GM12801 (cell line): Measurements from ENCODE around the gene IGFBP2.

Experiments used
- TF ChIP-seq, protein P1 (sequence below): IDR thresholded peaks from one replicate; pipeline ENCODE4 v1.5.1; 2011; ENCODE audit warnings: control low read depth; ENCODE audit not compliant: insufficient read length; ENCODE audit errors: extremely low read depth

IGFBP2 gene

DNA sequence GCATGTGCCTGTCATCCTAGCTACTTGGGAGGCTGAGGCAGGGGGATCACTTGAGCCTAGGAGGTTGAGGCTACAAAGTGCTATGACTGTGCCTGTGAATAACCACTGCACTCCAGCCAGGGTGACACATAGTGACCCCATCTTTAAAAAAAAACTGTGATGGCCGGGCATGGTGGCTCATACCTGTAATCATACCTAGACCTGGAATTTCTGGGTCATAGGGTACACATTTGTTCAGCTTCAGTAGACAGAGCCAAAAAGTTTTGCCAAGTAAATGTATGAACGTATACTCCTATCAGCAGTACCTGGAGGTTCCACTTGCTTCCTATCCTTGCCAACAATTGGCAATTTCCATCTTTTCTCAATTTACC, 6.4 kb upstream of the IGFBP2 start:
- TF ChIP-seq, protein P1, sequence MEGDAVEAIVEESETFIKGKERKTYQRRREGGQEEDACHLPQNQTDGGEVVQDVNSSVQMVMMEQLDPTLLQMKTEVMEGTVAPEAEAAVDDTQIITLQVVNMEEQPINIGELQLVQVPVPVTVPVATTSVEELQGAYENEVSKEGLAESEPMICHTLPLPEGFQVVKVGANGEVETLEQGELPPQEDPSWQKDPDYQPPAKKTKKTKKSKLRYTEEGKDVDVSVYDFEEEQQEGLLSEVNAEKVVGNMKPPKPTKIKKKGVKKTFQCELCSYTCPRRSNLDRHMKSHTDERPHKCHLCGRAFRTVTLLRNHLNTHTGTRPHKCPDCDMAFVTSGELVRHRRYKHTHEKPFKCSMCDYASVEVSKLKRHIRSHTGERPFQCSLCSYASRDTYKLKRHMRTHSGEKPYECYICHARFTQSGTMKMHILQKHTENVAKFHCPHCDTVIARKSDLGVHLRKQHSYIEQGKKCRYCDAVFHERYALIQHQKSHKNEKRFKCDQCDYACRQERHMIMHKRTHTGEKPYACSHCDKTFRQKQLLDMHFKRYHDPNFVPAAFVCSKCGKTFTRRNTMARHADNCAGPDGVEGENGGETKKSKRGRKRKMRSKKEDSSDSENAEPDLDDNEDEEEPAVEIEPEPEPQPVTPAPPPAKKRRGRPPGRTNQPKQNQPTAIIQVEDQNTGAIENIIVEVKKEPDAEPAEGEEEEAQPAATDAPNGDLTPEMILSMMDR: no peak

DNA sequence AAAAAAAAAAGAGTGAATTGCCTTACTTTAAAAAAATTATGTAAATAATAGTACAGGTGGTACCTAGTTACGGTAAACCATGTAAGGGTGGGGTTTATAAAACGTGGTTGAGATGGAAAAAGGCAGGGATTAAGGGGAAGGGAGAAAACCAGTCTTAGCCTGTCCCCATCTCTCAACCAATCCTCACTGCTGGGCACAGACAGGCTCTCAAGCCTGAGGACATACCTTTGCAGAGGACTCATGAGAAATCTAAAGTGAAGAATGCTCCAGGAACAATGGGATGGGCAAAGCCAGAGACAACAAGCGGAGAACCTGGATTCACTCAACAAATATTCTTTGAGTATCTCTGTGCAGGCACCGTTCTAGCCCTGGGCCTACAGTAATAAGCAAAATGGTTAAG, 3.4 kb upstream of the IGFBP2 start:
- TF ChIP-seq, protein P1: no peak

DNA sequence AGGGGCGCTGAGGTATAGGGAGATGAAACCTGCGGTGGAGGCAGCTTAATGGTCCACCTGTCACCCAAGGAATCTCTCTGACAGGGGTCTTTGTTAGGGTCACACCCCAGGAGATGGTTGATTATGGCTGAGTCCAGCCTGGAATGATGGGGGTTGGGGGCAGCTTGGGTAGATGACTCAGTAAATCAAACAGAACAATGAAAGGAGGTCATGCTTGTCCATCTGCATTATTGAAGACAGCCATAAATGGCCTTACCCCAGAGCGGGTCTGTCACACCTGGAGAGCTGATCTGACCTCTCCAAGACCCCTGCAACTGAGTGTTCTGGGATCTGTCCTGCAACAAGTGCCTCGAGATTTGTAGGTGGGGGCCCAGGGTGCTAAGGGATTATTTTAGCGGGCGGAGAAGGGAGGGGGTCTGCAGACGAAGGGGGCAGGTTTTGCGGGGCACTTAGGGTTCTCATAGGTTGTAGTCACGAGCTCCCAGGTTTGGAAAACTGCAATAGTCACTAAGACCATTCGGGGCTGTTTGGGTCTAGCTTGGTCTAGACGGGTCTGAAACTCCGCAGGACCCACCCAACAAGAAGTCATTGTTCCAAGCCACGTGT, 771 bp upstream of the IGFBP2 start:
- TF ChIP-seq, protein P1: no peak

DNA sequence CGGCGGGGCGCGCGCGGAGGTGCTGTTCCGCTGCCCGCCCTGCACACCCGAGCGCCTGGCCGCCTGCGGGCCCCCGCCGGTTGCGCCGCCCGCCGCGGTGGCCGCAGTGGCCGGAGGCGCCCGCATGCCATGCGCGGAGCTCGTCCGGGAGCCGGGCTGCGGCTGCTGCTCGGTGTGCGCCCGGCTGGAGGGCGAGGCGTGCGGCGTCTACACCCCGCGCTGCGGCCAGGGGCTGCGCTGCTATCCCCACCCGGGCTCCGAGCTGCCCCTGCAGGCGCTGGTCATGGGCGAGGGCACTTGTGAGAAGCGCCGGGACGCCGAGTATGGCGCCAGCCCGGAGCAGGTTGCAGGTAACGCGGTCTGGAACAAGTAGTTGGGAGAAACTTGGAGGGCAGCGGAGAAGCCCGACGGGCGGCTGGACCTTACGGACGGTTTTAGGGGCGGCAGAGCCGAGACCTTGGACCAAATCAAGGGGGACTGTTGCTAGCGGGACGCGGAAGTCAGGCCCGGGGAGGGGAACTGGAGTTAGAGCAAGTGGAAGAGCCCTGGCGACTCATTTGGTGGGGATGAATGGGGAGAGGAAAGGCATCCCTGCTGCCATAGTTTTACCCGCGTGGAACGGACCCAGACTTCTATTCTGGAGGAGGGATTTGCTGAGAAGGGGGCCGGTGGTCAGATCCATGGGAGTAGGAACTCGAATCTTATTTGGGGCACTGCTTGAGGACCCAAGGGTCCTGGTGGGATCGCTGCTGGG, 573 bp downstream of the IGFBP2 start:
- TF ChIP-seq, protein P1: no peak

DNA sequence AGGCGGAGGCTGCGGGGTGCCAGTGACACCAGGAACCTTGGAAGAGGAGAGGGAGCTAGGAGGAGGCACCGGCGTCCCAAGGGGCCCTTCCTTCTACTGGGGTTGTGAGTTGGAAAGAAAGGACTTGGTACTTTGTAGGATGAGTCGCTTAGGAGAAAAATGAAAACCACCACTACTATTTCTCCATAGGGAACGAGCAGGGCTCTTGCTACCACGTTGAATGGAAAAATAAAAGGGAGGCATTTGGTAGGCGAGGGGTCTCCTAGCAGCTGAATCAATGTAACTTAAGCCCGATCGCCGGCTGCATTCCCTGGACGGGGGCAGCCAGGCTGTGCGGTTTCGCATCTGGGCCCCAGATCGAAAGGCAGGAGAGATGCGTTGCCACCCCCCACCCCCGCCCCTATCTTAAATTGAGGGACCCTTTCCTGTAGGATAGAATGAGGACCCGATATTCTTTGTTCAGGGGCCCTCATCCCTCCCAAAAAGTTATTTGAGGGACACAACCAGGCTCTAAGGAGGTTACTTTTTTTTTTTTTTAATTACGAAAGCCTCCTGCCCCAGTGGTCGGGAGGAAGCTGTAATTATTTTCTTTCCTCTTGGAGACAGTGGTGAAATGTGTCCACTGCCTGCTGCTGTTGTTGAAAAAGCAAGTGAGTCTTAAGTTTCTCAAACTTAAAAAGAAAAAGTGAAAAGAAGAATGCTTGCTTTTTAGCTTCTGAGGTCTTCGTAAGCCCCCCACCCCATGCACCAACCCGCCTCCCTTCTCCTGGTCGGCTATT, 1.3 kb downstream of the IGFBP2 start:
- TF ChIP-seq, protein P1: no peak

DNA sequence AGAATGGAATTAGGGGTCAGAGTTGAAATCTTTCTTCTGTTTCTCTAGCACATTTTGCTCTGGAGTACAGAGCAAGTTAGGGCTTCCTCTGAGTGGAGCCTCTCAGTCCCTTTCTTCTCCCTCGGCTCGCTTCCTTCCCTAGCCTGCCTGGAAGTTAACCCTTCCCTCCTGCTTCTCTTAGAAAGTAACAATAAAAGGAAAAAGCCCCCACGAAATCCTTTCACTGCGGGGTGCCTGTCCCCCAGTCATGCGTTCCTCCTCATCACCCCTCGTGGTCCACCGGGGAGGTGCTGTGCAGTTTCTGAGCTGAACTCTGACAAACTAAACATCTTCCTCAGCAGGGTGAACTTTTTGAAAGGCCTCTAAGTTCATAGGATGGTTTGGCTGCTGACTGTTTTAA, 2.0 kb downstream of the IGFBP2 start:
- TF ChIP-seq, protein P1: no peak
